H9 (cell line): Measurements from ENCODE around the gene FITM2. TPM values are rescaled to one million over a fixed set of nuclear protein-coding genes. Genes with fewer than 3 reads are reported as not detected.

ENCODE experiments used
- DNase-seq: peaks from one replicate; pipeline ENCODE4 v3.0.0-alpha.2; 2017
- H2AFZ ChIP-seq: one replicate; pipeline ENCODE4 v1.6.1; 2013; ENCODE audit warnings: mild to moderate bottlenecking, low read length, control low read depth, moderate library complexity
- H2AK5ac ChIP-seq: 2 replicates; pipeline ENCODE4 v1.6.1; 2013; ENCODE audit warnings: low read length, control low read depth, mixed read lengths; ENCODE audit not compliant: insufficient read length
- H2BK120ac ChIP-seq: one replicate; pipeline ENCODE4 v1.6.1; 2013; ENCODE audit warnings: low read depth, mild to moderate bottlenecking, low read length, control low read depth, inconsistent platforms; ENCODE audit not compliant: poor library complexity, severe bottlenecking
- H2BK12ac ChIP-seq: 2 replicates; pipeline ENCODE4 v1.6.1; 2013; ENCODE audit warnings: low read length, control low read depth, mixed read lengths, low read depth; ENCODE audit not compliant: insufficient read length
- H2BK15ac ChIP-seq: 2 replicates; pipeline ENCODE4 v1.6.1; 2013; ENCODE audit warnings: low read depth, low read length, control low read depth
- H2BK20ac ChIP-seq: one replicate; pipeline ENCODE4 v1.6.1; 2013; ENCODE audit warnings: low read depth, mild to moderate bottlenecking, low read length, control low read depth, inconsistent platforms; ENCODE audit not compliant: poor library complexity, severe bottlenecking
- H2BK5ac ChIP-seq: 2 replicates; pipeline ENCODE4 v1.6.1; 2013; ENCODE audit warnings: low read length, control low read depth, mixed read lengths; ENCODE audit not compliant: insufficient read length
- H3K14ac ChIP-seq: 2 replicates; pipeline ENCODE4 v1.6.1; 2013; ENCODE audit warnings: low read length, control low read depth; ENCODE audit not compliant: insufficient read depth
- H3K18ac ChIP-seq: 2 replicates; pipeline ENCODE4 v1.6.1; 2013; ENCODE audit warnings: low read depth, mild to moderate bottlenecking, mixed read lengths, low read length, control low read depth; ENCODE audit not compliant: insufficient read length
- H3K23ac ChIP-seq: 2 replicates; pipeline ENCODE4 v1.6.1; 2013; ENCODE audit warnings: low read length, control low read depth, mixed read lengths, low read depth; ENCODE audit not compliant: insufficient read length
- H3K23me2 ChIP-seq: 2 replicates; pipeline ENCODE4 v1.6.1; 2013; ENCODE audit warnings: low read depth, mild to moderate bottlenecking, mixed read lengths, low read length, control low read depth; ENCODE audit not compliant: insufficient read length, poor library complexity, severe bottlenecking
- H3K27ac ChIP-seq: 2 replicates; pipeline ENCODE4 v1.5.1; 2013; ENCODE audit warnings: low read length, control low read depth, mixed read lengths, low read depth; ENCODE audit not compliant: insufficient read length
- H3K27me3 ChIP-seq: 2 replicates; pipeline ENCODE4 v1.6.1; 2013; ENCODE audit warnings: low read length, control low read depth, inconsistent platforms; ENCODE audit not compliant: insufficient read depth
- H3K4ac ChIP-seq: 2 replicates; pipeline ENCODE4 v1.6.1; 2013; ENCODE audit warnings: low read depth, mild to moderate bottlenecking, control low read depth, inconsistent platforms, low read length, moderate library complexity
- H3K4me1 ChIP-seq: 2 replicates; pipeline ENCODE4 v1.6.1; 2013; ENCODE audit warnings: low read length, control low read depth, inconsistent platforms; ENCODE audit not compliant: insufficient read depth
- H3K4me2 ChIP-seq: 2 replicates; pipeline ENCODE4 v1.6.1; 2013; ENCODE audit warnings: low read length, control low read depth, mixed read lengths; ENCODE audit not compliant: insufficient read length, insufficient read depth
- H3K56ac ChIP-seq: 2 replicates; pipeline ENCODE4 v1.6.1; 2013; ENCODE audit warnings: low read depth, mild to moderate bottlenecking, mixed read lengths, low read length, control low read depth; ENCODE audit not compliant: insufficient read length
- H3K79me1 ChIP-seq: 2 replicates; pipeline ENCODE4 v1.6.1; 2013; ENCODE audit warnings: low read depth, mild to moderate bottlenecking, moderate library complexity, low read length, control low read depth, inconsistent platforms; ENCODE audit not compliant: insufficient read depth, poor library complexity, severe bottlenecking
- H3K79me2 ChIP-seq: 2 replicates; pipeline ENCODE4 v1.6.1; 2013; ENCODE audit warnings: low read length, control low read depth, inconsistent platforms; ENCODE audit not compliant: insufficient read depth
- H3K9ac ChIP-seq: 2 replicates; pipeline ENCODE4 v1.6.1; 2013; ENCODE audit warnings: low read length, control low read depth, mixed read lengths; ENCODE audit not compliant: insufficient read length; ENCODE audit errors: extremely low read depth
- H3K9me3 ChIP-seq: one replicate; pipeline ENCODE4 v1.6.1; 2013; ENCODE audit warnings: low read depth, low read length, inconsistent platforms; ENCODE audit not compliant: control insufficient read depth
- H3T11ph ChIP-seq: one replicate; pipeline ENCODE4 v1.6.1; 2013; ENCODE audit warnings: mild to moderate bottlenecking, low read length, control low read depth, inconsistent platforms
- H4K20me1 ChIP-seq: one replicate; pipeline ENCODE4 v1.6.1; 2013; ENCODE audit not compliant: control insufficient read depth, insufficient read length, insufficient read depth
- H4K5ac ChIP-seq: 2 replicates; pipeline ENCODE4 v1.6.1; 2013; ENCODE audit warnings: low read depth, mild to moderate bottlenecking, mixed read lengths, low read length, control low read depth; ENCODE audit not compliant: insufficient read length
- H4K8ac ChIP-seq: replicated peaks from 2 replicates; pipeline ENCODE4 v1.6.1; 2013; ENCODE audit warnings: low read length, control low read depth, mixed read lengths, low read depth; ENCODE audit not compliant: insufficient read length
- H4K91ac ChIP-seq: 2 replicates; pipeline ENCODE4 v1.6.1; 2013; ENCODE audit warnings: low read depth, mild to moderate bottlenecking, moderate library complexity, mixed read lengths, low read length, control low read depth; ENCODE audit not compliant: insufficient read length
- H3K27ac Mint-ChIP-seq, 3 experiments: 2 replicates in 2 of 3; 3 replicates in 1 of 3; pipeline ENCODE4 v1.8.0; 2020 to 2021; ENCODE audit warnings: mixed read lengths in 3 of 3, mild to moderate bottlenecking in 1 of 3, moderate library complexity in 1 of 3
- H3K27me3 Mint-ChIP-seq: 2 replicates; pipeline ENCODE4 v1.8.0; 2021; ENCODE audit warnings: low read depth, mild to moderate bottlenecking, moderate library complexity, mixed read lengths
- H3K36me3 Mint-ChIP-seq, 3 experiments: 2 replicates in 2 of 3; 3 replicates in 1 of 3; pipeline ENCODE4 v1.8.0; 2020 to 2021; ENCODE audit warnings: low read depth in 3 of 3, mixed read lengths in 3 of 3; ENCODE audit not compliant: insufficient read depth in 1 of 3
- H3K4me1 Mint-ChIP-seq, 2 experiments: 2 replicates each; pipeline ENCODE4 v1.8.0; 2020; ENCODE audit warnings: mixed read lengths in 2 of 2
- H3K4me3 Mint-ChIP-seq, 2 experiments: 2 replicates in 1 of 2; 3 replicates in 1 of 2; pipeline ENCODE4 v1.8.0; 2020 to 2021; ENCODE audit warnings: mild to moderate bottlenecking in 2 of 2, mixed read lengths in 2 of 2, moderate library complexity in 1 of 2
- H3K9me3 Mint-ChIP-seq, 2 experiments: 2 replicates in 1 of 2; 3 replicates in 1 of 2; pipeline ENCODE4 v1.8.0; 2020; ENCODE audit warnings: mild to moderate bottlenecking in 2 of 2, mixed read lengths in 2 of 2, moderate library complexity in 1 of 2
- WGBS: extraction: QIAGEN DNeasy Blood & Tissue Kit; methylation state at CpG from one replicate; pipeline ENCODE4 v1.1.7; 2013; ENCODE audit warnings: missing lambda C conversion rate, low lambda C conversion rate, mixed read lengths; ENCODE audit not compliant: insufficient read length; ENCODE audit errors: extremely low coverage; 5-methylcytosine and 5-hydroxymethylcytosine counted together
- total RNA-seq: library from RNA; stranded (reverse); gene quantifications from 2 replicates; pipeline ENCODE4 v1.2.1, GENCODE V29; 2021
- TF ChIP-seq, protein P1 (sequence below): fragments of 200-600 bp; sonication (generic); conservative IDR thresholded peaks from 3 replicates; pipeline ENCODE4 v1.8.0; 2021; ENCODE audit warnings: antibody characterized with exemption, mild to moderate bottlenecking

Gene FITM2
- total RNA-seq, 1 experiment from 2014 or later, result 1.7 TPM

DNA sequence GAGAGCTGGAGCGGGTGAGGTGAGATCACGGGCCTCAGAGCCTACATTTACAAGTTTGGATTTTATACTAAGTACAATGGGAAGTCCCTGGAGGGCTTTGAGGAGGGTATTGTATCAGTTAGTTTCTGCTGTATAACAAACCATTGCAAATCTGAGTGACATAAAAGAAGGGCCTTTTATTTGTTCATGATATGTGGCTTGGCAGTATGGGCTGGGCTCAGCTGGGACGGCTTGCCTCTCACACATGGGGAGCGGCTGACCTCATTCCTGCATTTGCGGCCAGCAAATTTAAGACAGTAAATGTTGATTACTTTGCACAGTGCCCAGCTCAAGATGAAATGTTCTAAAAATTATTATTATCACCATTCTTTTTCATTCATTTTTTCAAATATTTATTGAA lies 42.2 kb downstream of the FITM2 start:
- no CpG with 5 or more reads among the region's 5 CpGs for WGBS
- Mint-ChIP-seq H3K4me3 (no peak overlapping the region), H3K27me3 (peaks cover 4% of the 10 kb centered on the region), H3K9me3 (peaks cover 6 to 7% of the 10 kb centered on the region in 2 experiments; a peak in 4 of 5 replicates), H3K36me3 (peaks cover 2 to 4% (median 4%) of the 10 kb centered on the region in 3 experiments; a peak in 3 of 7 replicates), H3K4me1 (peaks cover 2% of the 10 kb centered on the region in 2 experiments; a peak in 3 of 4 replicates), H3K27ac (no peak overlapping the region)
- Histone ChIP-seq H2BK15ac (no peak overlapping the region), H3K27me3 (no peaks in the 10 kb centered on the region), H4K20me1 (no peaks in the 10 kb centered on the region), H3K79me1 (no peaks in the 10 kb centered on the region), H2BK12ac (no peak overlapping the region), H3T11ph (no peak overlapping the region), H3K23me2 (peaks cover 4% of the 10 kb centered on the region), H3K9me3 (no peaks in the 10 kb centered on the region), H4K5ac (no peak overlapping the region), H3K23ac (no peak overlapping the region), H3K14ac (no peak overlapping the region), H3K4me2 (no peak overlapping the region), H2BK120ac (no peak overlapping the region), H2AK5ac (no peak overlapping the region), H3K56ac (no peak overlapping the region), H3K79me2 (no peaks in the 10 kb centered on the region), H3K4ac (no peak overlapping the region), H2BK5ac (no peak overlapping the region), H3K4me1 (peaks cover 2% of the 10 kb centered on the region; the same call in 1 of the 2 replicates), H4K8ac (no peak overlapping the region), H4K91ac (no peak overlapping the region), H3K9ac (no peak overlapping the region), H2BK20ac (no peak overlapping the region), H3K18ac (no peak overlapping the region), H2AFZ (no peak overlapping the region), H3K27ac (no peak overlapping the region)
- no peak for DNase-seq
- TF ChIP-seq, protein P1, sequence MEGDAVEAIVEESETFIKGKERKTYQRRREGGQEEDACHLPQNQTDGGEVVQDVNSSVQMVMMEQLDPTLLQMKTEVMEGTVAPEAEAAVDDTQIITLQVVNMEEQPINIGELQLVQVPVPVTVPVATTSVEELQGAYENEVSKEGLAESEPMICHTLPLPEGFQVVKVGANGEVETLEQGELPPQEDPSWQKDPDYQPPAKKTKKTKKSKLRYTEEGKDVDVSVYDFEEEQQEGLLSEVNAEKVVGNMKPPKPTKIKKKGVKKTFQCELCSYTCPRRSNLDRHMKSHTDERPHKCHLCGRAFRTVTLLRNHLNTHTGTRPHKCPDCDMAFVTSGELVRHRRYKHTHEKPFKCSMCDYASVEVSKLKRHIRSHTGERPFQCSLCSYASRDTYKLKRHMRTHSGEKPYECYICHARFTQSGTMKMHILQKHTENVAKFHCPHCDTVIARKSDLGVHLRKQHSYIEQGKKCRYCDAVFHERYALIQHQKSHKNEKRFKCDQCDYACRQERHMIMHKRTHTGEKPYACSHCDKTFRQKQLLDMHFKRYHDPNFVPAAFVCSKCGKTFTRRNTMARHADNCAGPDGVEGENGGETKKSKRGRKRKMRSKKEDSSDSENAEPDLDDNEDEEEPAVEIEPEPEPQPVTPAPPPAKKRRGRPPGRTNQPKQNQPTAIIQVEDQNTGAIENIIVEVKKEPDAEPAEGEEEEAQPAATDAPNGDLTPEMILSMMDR, result no peak
